ENCODE measurements around the gene BEND6. TPM values are rescaled to one million over a fixed set of nuclear protein-coding genes. Genes with fewer than 3 reads are reported as not detected.

Gene BEND6
- total RNA-seq, 1 donor from 2014 or later: 2.7 TPM

- Histone ChIP-seq H3K36me3 (ENCODE audit: control insufficient read depth, insufficient read depth, low read length) (no peaks in the 10 kb centered on the region), H3K4me3 (ENCODE audit: low read depth, low read length) (no peak overlapping the region), H3K27me3 (ENCODE audit: control insufficient read depth, insufficient read depth, low read length) (no peaks in the 10 kb centered on the region)
- no peak for TF ChIP-seq CTCF (IDR thresholded peaks at IDR 0.05; ENCODE audit: insufficient read depth, low read length, poor library complexity, severe bottlenecking)
- DNase-seq (ENCODE audit: low read depth): no peak
These were observed 20.0 kb upstream of the BEND6 start for GRCh38 chr6:56934876-56935275.

- H3K4me3 ChIP-seq (ENCODE audit: low read depth, low read length): no peak overlapping the region
- TF ChIP-seq CTCF (IDR thresholded peaks at IDR 0.05; ENCODE audit: insufficient read depth, low read length, poor library complexity, severe bottlenecking): no peak
- no peak for DNase-seq (ENCODE audit: low read depth)
- H3K36me3 ChIP-seq (ENCODE audit: control insufficient read depth, insufficient read depth, low read length): no peaks in the 10 kb centered on the region
- no peaks in the 10 kb centered on the region for H3K27me3 ChIP-seq (ENCODE audit: control insufficient read depth, insufficient read depth, low read length)
These were observed 18.4 kb upstream of the BEND6 start for GRCh38 chr6:56936466-56936865.

- H3K27me3 ChIP-seq (ENCODE audit: control insufficient read depth, insufficient read depth, low read length): no peaks in the 10 kb centered on the region
- H3K4me3 ChIP-seq (ENCODE audit: low read depth, low read length): no peak overlapping the region
- H3K36me3 ChIP-seq (ENCODE audit: control insufficient read depth, insufficient read depth, low read length): no peaks in the 10 kb centered on the region
- DNase-seq (ENCODE audit: low read depth): peak; percentile 98
- no peak for TF ChIP-seq CTCF (IDR thresholded peaks at IDR 0.05; ENCODE audit: insufficient read depth, low read length, poor library complexity, severe bottlenecking)
These were observed 16.2 kb upstream of the BEND6 start for GRCh38 chr6:56938649-56939191.

GRCh38 chr6:56940463-56940862, 14.4 kb upstream of the BEND6 start:
- H3K4me3 ChIP-seq (ENCODE audit: low read depth, low read length): no peak overlapping the region
- no peaks in the 10 kb centered on the region for H3K27me3 ChIP-seq (ENCODE audit: control insufficient read depth, insufficient read depth, low read length)
- no peaks in the 10 kb centered on the region for H3K36me3 ChIP-seq (ENCODE audit: control insufficient read depth, insufficient read depth, low read length)
- DNase-seq (ENCODE audit: low read depth): no peak
- TF ChIP-seq CTCF (IDR thresholded peaks at IDR 0.05; ENCODE audit: insufficient read depth, low read length, poor library complexity, severe bottlenecking): no peak

- Histone ChIP-seq H3K27me3 (ENCODE audit: control insufficient read depth, insufficient read depth, low read length) (no peaks in the 10 kb centered on the region), H3K36me3 (ENCODE audit: control insufficient read depth, insufficient read depth, low read length) (no peaks in the 10 kb centered on the region), H3K4me3 (ENCODE audit: low read depth, low read length) (no peak overlapping the region)
- DNase-seq (ENCODE audit: low read depth): no peak
- no peak for TF ChIP-seq CTCF (IDR thresholded peaks at IDR 0.05; ENCODE audit: insufficient read depth, low read length, poor library complexity, severe bottlenecking)
These were observed 13.9 kb upstream of the BEND6 start for GRCh38 chr6:56940977-56941376.

GRCh38 chr6:56944661-56945060, 10.2 kb upstream of the BEND6 start:
- no peak for TF ChIP-seq CTCF (IDR thresholded peaks at IDR 0.05; ENCODE audit: insufficient read depth, low read length, poor library complexity, severe bottlenecking)
- Histone ChIP-seq H3K4me3 (ENCODE audit: low read depth, low read length) (no peak overlapping the region), H3K36me3 (ENCODE audit: control insufficient read depth, insufficient read depth, low read length) (no peaks in the 10 kb centered on the region), H3K27me3 (ENCODE audit: control insufficient read depth, insufficient read depth, low read length) (no peaks in the 10 kb centered on the region)
- DNase-seq (ENCODE audit: low read depth): no peak

Measured in kidney epithelial cell (primary cell).